Lower lobe of right lung (tissue), 2 donors: ENCODE data around the gene EYA3. TPM values are rescaled to one million over a fixed set of nuclear protein-coding genes. Genes with fewer than 3 reads are reported as not detected.

Source experiments
- ATAC-seq, 2 donors: fragments of 200-7000 bp; cut with Tn5 transposase; one replicate each; pipeline ENCODE4 v1.9.1; 2020 to 2022; ENCODE audit warnings: mild to moderate bottlenecking in 2 of 2, moderate library complexity in 2 of 2
- DNase-seq: peaks from one replicate; pipeline ENCODE4 v3.0.0-alpha.2; 2020
- H3K27ac ChIP-seq: fragments of 200-600 bp; one replicate; pipeline ENCODE4 v1.8.0; 2022
- H3K27me3 ChIP-seq: fragments of 200-600 bp; one replicate; pipeline ENCODE4 v1.8.0; 2022; ENCODE audit warnings: low read depth
- H3K36me3 ChIP-seq: fragments of 200-600 bp; one replicate; pipeline ENCODE4 v1.8.0; 2022; ENCODE audit warnings: mild to moderate bottlenecking
- H3K4me1 ChIP-seq: fragments of 200-600 bp; one replicate; pipeline ENCODE4 v1.8.0; 2022
- H3K4me3 ChIP-seq: fragments of 200-600 bp; one replicate; pipeline ENCODE4 v1.8.0; 2022; ENCODE audit warnings: mild to moderate bottlenecking
- H3K9me3 ChIP-seq: fragments of 200-600 bp; one replicate; pipeline ENCODE4 v1.8.0; 2022
- CTCF ChIP-seq: fragments of 200-600 bp; IDR thresholded peaks from one replicate; pipeline ENCODE4 v1.8.0; 2022; ENCODE audit warnings: antibody characterized with exemption, mild to moderate bottlenecking
- intact Hi-C: fragments of 100-400 bp; cut with DNase I; formaldehyde crosslinking; loops from one replicate; pipeline ENCODE4 v1.11.0; 2022
- total RNA-seq: library from RNA; stranded (reverse); fragmentation: NEBNext Ultra II Directional; extraction: Animal tissue kit (Norgen Biotek cat#: 25700); gene quantifications from one replicate; pipeline ENCODE4 v1.2.1, GENCODE V29; 2021
- donor health status: DM: no; HTN: yes; CAD: no; lungs with severe emphysema.

EYA3 gene
- total RNA-seq, 1 donor from 2014 or later: 20.4 TPM

GRCh38 chr1:28078262-28078661 is 10.1 kb downstream of the EYA3 start:
- H3K27ac ChIP-seq: peak overlapping the region; percentile 31
- ATAC-seq: peak; percentile 78 to 92

GRCh38 chr1:28074892-28075511 is 13.4 kb downstream of the EYA3 start:
- Histone ChIP-seq H3K4me3 (no peak overlapping the region), H3K27ac (no peak overlapping the region), H3K36me3 (peaks cover 5% of the 10 kb centered on the region), H3K4me1 (peaks cover 29% of the 10 kb centered on the region), H3K27me3 (no peaks in the 10 kb centered on the region), H3K9me3 (no peaks in the 10 kb centered on the region)
- DNase-seq: no peak
- no peak for ATAC-seq
- intact Hi-C loops: no loop called here
- TF ChIP-seq CTCF: no peak

More at GRCh38 chr1:28078262-28078661, 10.1 kb downstream of the EYA3 start:
- H3K4me1 ChIP-seq: peaks cover 29% of the 10 kb centered on the region
- intact Hi-C loops: no loop called here
- no peak for TF ChIP-seq CTCF
- no peak overlapping the region for H3K4me3 ChIP-seq
- no peak for DNase-seq
- peaks cover 14% of the 10 kb centered on the region for H3K36me3 ChIP-seq
- no peaks in the 10 kb centered on the region for H3K9me3 ChIP-seq
- no peaks in the 10 kb centered on the region for H3K27me3 ChIP-seq

- TF ChIP-seq CTCF: no peak
- no peaks in the 10 kb centered on the region for H3K36me3 ChIP-seq
- DNase-seq (no peak), ATAC-seq (no peak)
- intact Hi-C loops: no loop called here
- H3K4me3 ChIP-seq: no peak overlapping the region
- no peak overlapping the region for H3K27ac ChIP-seq
- H3K4me1 ChIP-seq: peaks cover 24% of the 10 kb centered on the region
- no peaks in the 10 kb centered on the region for H3K27me3 ChIP-seq
- H3K9me3 ChIP-seq: no peaks in the 10 kb centered on the region
Measured at GRCh38 chr1:28073867-28074266, 14.5 kb downstream of the EYA3 start.

- H3K36me3 ChIP-seq: no peaks in the 10 kb centered on the region
- ATAC-seq (no peak), DNase-seq (no peak)
- no peak overlapping the region for H3K27ac ChIP-seq
- intact Hi-C loops: no loop called here
- H3K4me3 ChIP-seq: no peak overlapping the region
- no peaks in the 10 kb centered on the region for H3K9me3 ChIP-seq
- no peak for TF ChIP-seq CTCF
- H3K27me3 ChIP-seq: no peaks in the 10 kb centered on the region
- peaks cover 17% of the 10 kb centered on the region for H3K4me1 ChIP-seq
Measured at GRCh38 chr1:28071813-28072212, 16.6 kb downstream of the EYA3 start.

- peaks cover 21% of the 10 kb centered on the region for H3K4me1 ChIP-seq
- intact Hi-C loops: no loop called here
- H3K9me3 ChIP-seq: no peaks in the 10 kb centered on the region
- ATAC-seq (no peak), DNase-seq (no peak)
- no peak overlapping the region for H3K4me3 ChIP-seq
- no peak for TF ChIP-seq CTCF
- no peaks in the 10 kb centered on the region for H3K27me3 ChIP-seq
- H3K27ac ChIP-seq: no peak overlapping the region
- no peaks in the 10 kb centered on the region for H3K36me3 ChIP-seq
Measured at GRCh38 chr1:28070725-28071593, 17.5 kb downstream of the EYA3 start.
